ENCODE measurements around the gene NBR1.

DNA sequence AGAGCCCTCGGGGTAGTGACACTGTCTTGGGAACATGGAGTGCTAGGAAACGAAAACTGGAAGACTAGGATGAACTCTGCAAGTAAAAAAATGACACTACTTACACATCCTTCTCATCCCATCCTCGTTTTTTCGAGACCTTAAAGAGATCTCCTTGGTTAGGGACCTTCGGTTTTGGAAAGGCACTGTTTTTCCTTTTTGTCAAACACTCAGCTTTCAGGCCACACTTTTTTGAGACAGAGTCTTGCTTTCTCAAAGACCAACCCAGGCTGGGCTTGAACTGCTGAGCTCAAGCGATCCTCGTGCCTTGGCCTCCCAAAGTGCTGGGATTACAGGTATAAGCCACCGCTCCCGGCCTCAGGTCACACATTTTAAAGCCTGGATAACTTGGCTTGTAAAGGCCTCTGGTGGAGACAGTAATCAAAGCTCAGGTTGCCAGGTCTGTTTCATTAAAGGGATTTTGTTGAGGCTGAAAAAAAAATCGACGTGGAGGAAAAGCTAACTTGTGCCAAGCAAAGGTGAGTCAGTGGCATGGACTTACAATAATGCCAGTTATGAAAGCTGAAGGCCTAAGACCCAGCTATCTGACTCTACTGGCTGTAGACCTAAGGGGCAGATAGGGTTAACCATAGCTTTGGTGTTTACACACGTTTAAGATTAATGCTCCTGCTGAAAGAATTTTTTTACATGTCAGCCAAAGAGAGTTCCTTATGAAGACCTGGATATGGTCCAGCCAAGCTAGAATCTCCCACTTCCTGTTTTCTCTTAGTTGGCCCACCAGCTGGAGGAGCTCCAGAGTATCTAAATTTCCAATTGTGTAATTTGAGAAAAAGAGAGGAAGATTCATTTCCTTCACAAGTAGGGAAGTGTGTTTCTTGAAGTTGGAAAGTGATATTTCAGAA lies 823 bp downstream of the NBR1 start:
- no peak for TF ChIP-seq POLR2A (IDR thresholded peaks at IDR 0.05)
- peak; percentile 18 to 30 (median 24) for TF ChIP-seq CTCF (IDR thresholded peaks at IDR 0.05)

Data from right lobe of liver (tissue), 4 donors.